Esophagus muscularis mucosa (tissue), 3 donors: ENCODE measurements around the gene PRTN3.

Source experiments
- POLR2A ChIP-seq: fragments of 450-650 bp; IDR thresholded peaks from one replicate; pipeline ENCODE4 v1.6.1; 2017; ENCODE audit warnings: antibody characterized with exemption, moderate library complexity, mild to moderate bottlenecking, low read depth
- POLR2AphosphoS5 ChIP-seq, 2 donors: sonication (generic); formaldehyde crosslinking; IDR thresholded peaks; one replicate each; pipeline ENCODE4 v1.6.1; 2017; ENCODE audit warnings: antibody characterized with exemption in 2 of 2
- TF ChIP-seq, protein P1 (sequence below), 3 experiments: fragments of 200-600 bp in 2 of 3; fragments of 450-650 bp in 1 of 3; sonication (generic) in 2 of 3; IDR thresholded peaks; one replicate each; pipeline ENCODE4 v1.5.1; 2017 to 2019; ENCODE audit warnings: antibody characterized with exemption in 3 of 3, mild to moderate bottlenecking in 2 of 3, moderate library complexity in 1 of 3

DNA sequence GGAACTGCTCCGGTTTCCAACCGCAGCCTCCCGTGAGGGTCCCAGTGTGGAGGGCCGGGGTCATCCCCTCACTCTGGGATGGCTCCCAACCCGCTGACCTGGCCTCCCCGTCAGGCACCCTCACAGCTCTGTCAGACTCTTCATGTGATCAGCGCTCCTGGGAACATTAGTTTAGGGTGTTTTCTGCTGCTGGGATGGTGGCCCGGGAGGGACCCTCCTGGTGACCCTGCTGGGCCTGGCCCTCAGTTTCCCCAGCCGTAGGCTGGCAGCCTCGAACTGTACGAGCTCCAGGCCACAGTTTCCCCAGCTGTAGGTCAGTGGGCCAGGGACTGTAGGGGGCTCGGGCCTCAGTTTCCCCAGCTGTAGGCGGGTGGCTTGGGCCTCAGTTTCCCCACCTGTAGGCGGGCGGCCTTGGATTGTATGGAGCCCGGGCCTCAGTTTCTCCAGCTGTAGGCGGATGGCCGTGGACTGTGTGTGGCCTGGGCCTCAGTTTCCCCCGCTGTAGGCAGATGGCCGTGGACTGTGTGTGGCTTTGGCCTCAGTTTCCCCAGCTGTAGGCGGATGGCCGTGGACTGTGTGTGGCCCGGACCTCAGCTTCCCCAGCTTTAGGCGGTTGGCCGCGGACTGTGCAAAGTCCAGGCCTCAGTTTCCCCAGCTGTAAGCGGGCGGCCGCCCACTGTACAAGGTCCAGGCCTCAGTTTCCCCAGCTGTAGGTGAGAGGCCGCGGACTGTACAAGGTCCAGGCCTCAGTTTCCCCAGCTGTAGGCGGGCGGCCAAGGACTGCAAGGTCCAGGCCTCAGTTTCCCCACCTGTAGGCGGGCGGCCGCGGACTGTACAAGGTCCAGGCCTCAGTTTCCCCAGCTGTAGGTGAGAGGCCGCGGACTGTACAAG lies 44.9 kb upstream of the PRTN3 start:
- no peak for TF ChIP-seq POLR2A
- TF ChIP-seq, protein P1, sequence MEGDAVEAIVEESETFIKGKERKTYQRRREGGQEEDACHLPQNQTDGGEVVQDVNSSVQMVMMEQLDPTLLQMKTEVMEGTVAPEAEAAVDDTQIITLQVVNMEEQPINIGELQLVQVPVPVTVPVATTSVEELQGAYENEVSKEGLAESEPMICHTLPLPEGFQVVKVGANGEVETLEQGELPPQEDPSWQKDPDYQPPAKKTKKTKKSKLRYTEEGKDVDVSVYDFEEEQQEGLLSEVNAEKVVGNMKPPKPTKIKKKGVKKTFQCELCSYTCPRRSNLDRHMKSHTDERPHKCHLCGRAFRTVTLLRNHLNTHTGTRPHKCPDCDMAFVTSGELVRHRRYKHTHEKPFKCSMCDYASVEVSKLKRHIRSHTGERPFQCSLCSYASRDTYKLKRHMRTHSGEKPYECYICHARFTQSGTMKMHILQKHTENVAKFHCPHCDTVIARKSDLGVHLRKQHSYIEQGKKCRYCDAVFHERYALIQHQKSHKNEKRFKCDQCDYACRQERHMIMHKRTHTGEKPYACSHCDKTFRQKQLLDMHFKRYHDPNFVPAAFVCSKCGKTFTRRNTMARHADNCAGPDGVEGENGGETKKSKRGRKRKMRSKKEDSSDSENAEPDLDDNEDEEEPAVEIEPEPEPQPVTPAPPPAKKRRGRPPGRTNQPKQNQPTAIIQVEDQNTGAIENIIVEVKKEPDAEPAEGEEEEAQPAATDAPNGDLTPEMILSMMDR (IDR thresholded peaks at IDR 0.05) = no peak
- no peak for TF ChIP-seq POLR2AphosphoS5 (IDR thresholded peaks at IDR 0.05)
